GM19395 (cell line): Measurements from ENCODE around the gene NUP93.
"Not testable (repeated sequence)": the region's sequence is repeated elsewhere in the genome, so short reads cannot be mapped to it uniquely, and the experiment has no call there.

Source experiments
- ATAC-seq: cut with Tn5 transposase; IDR thresholded peaks from one replicate; pipeline ENCODE4 v1.9.1; 2021; ENCODE audit warnings: mild to moderate bottlenecking, moderate library complexity; ENCODE audit not compliant: unreplicated experiment

Gene NUP93

GRCh38 chr16:56810954-56811353 lies 81.0 kb downstream of the NUP93 start:
- ATAC-seq = no peak

GRCh38 chr16:56811602-56812001 lies 81.7 kb downstream of the NUP93 start:
- not testable (repeated sequence) for ATAC-seq

GRCh38 chr16:56812884-56813283 lies 83.0 kb downstream of the NUP93 start:
- no peak for ATAC-seq

- no peak for ATAC-seq
Measured at GRCh38 chr16:56814537-56815432, 84.9 kb downstream of the NUP93 start.

- ATAC-seq = no peak
Measured at GRCh38 chr16:56815721-56816120, 85.8 kb downstream of the NUP93 start.

GRCh38 chr16:56817056-56817455 lies 87.1 kb downstream of the NUP93 start:
- ATAC-seq = no peak

GRCh38 chr16:56817938-56818337 lies 88.0 kb downstream of the NUP93 start:
- ATAC-seq = no peak

GRCh38 chr16:56823081-56823733 lies 93.3 kb downstream of the NUP93 start:
- no peak for ATAC-seq

- no peak for ATAC-seq
Measured at GRCh38 chr16:56824331-56824730, 94.4 kb downstream of the NUP93 start.

- no peak for ATAC-seq
Measured at GRCh38 chr16:56824804-56825203, 94.9 kb downstream of the NUP93 start.

- no peak for ATAC-seq
Measured at GRCh38 chr16:56825826-56826225, 95.9 kb downstream of the NUP93 start.

GRCh38 chr16:56828647-56829046 lies 98.7 kb downstream of the NUP93 start:
- no peak for ATAC-seq

- ATAC-seq = no peak
Measured at GRCh38 chr16:56830669-56831068, 100.7 kb downstream of the NUP93 start.

- ATAC-seq = no peak
Measured at GRCh38 chr16:56832768-56833167, 102.8 kb downstream of the NUP93 start.

GRCh38 chr16:56833243-56833970 lies 103.5 kb downstream of the NUP93 start:
- no peak for ATAC-seq

GRCh38 chr16:56835320-56835719 lies 105.4 kb downstream of the NUP93 start:
- ATAC-seq = no peak

- ATAC-seq = no peak
Measured at GRCh38 chr16:56836410-56837230, 106.7 kb downstream of the NUP93 start.

GRCh38 chr16:56838622-56839337 lies 108.9 kb downstream of the NUP93 start:
- ATAC-seq = no peak

- no peak for ATAC-seq
Measured at GRCh38 chr16:56841233-56841632, 111.3 kb downstream of the NUP93 start.

GRCh38 chr16:56841659-56842058 lies 111.7 kb downstream of the NUP93 start:
- ATAC-seq = no peak
